SK-N-SH (cell line): Measurements from ENCODE around the gene CYB561D1. TPM values are rescaled to one million over a fixed set of nuclear protein-coding genes. Genes with fewer than 3 reads are reported as not detected.

Source experiments
- CTCF ChIA-PET: fragments of 300-600, 350-600 bp; formaldehyde crosslinking; extraction: SDS; loops from one replicate; lab custom pipeline; 2021; lab: Yijun Ruan, JAX
- POLR2A ChIA-PET: fragments of 350-600 bp; sonication (Branson Sonifier 250); formaldehyde crosslinking; extraction: SDS; loops from one replicate; lab custom pipeline; 2020; ENCODE audit warnings: antibody characterized with exemption, inconsistent platforms; lab: Yijun Ruan, JAX
- DNase-seq: peaks from one replicate; pipeline ENCODE4 v3.0.0; 2012
- H2AFZ ChIP-seq: fragments of 200-600 bp; sonication (generic); 2 replicates; pipeline ENCODE4 v1.8.1; 2016; ENCODE audit warnings: antibody characterized with exemption, mild to moderate bottlenecking, low read depth
- H3F3A ChIP-seq: fragments of 200-600 bp; sonication (generic); replicated peaks from 2 replicates; pipeline ENCODE3; 2016; ENCODE audit warnings: antibody characterized with exemption, mild to moderate bottlenecking; ENCODE audit not compliant: insufficient read depth
- H3K27ac ChIP-seq, 2 experiments: fragments of 200-500 bp in 1 of 2; fragments of 200-600 bp in 1 of 2; sonication (Bioruptor generic) in 1 of 2; sonication (generic), shearing (Covaris generic) in 1 of 2; 2 replicates each; pipeline versions ENCODE4 v1.5.1 to v1.6.1; 2014 to 2016; ENCODE audit warnings: low read depth in 2 of 2, inconsistent platforms in 1 of 2, low read length in 1 of 2, mild to moderate bottlenecking in 1 of 2, mixed read lengths in 1 of 2
- H3K27me3 ChIP-seq: fragments of 200-600 bp; sonication (generic), shearing (Covaris generic); 2 replicates; pipeline ENCODE4 v1.6.1; 2016; ENCODE audit warnings: mixed run types; ENCODE audit not compliant: insufficient read depth
- H3K36me3 ChIP-seq, 2 experiments: fragments of 200-500 bp in 1 of 2; fragments of 200-600 bp in 1 of 2; sonication (Bioruptor generic) in 1 of 2; sonication (generic) in 1 of 2; replicated peaks in 1 of 2; 2 replicates each; pipeline versions ENCODE3 to v1.5.1; 2014 to 2016; ENCODE audit warnings: low read length in 1 of 2, mild to moderate bottlenecking in 1 of 2; ENCODE audit not compliant: insufficient read depth in 2 of 2, control insufficient read depth in 1 of 2
- H3K4me1 ChIP-seq, 2 experiments: fragments of 200-500 bp in 1 of 2; fragments of 200-600 bp in 1 of 2; sonication (Bioruptor generic) in 1 of 2; sonication (generic), shearing (Covaris generic) in 1 of 2; 2 replicates each; pipeline versions ENCODE4 v1.5.1 to v1.6.1; 2014 to 2016; ENCODE audit warnings: low read depth in 1 of 2, low read length in 1 of 2, mixed run types in 1 of 2; ENCODE audit not compliant: insufficient read depth in 2 of 2, control insufficient read depth in 1 of 2
- H3K4me2 ChIP-seq: fragments of 200-600 bp; sonication (generic), shearing (Covaris generic); 2 replicates; pipeline ENCODE4 v1.6.1; 2017; ENCODE audit warnings: mixed run types
- H3K4me3 ChIP-seq, 2 experiments: fragments of 200-500 bp in 1 of 2; fragments of 200-600 bp in 1 of 2; sonication (Bioruptor generic) in 1 of 2; sonication (generic), shearing (Covaris generic) in 1 of 2; 2 replicates each; pipeline versions ENCODE4 v1.5.1 to v1.8.1; 2014 to 2016; ENCODE audit warnings: low read depth in 2 of 2, inconsistent platforms in 1 of 2, low read length in 1 of 2, mild to moderate bottlenecking in 1 of 2, mixed read lengths in 1 of 2, moderate library complexity in 1 of 2
- H3K79me2 ChIP-seq: fragments of 200-600 bp; sonication (generic); 2 replicates; pipeline ENCODE4 v1.8.1; 2017; ENCODE audit warnings: mild to moderate bottlenecking; ENCODE audit not compliant: insufficient read depth
- H3K9ac ChIP-seq: fragments of 200-600 bp; sonication (generic); 2 replicates; pipeline ENCODE4 v1.6.1; 2017; ENCODE audit warnings: mixed run types
- H3K9me2 ChIP-seq: fragments of 200-600 bp; sonication (generic); 2 replicates; pipeline ENCODE4 v1.6.1; 2017; ENCODE audit warnings: mixed run types
- H3K9me3 ChIP-seq: fragments of 200-600 bp; sonication (generic); 2 replicates; pipeline ENCODE4 v1.6.1; 2017; ENCODE audit warnings: mixed run types, mild to moderate bottlenecking, moderate library complexity
- H4K20me1 ChIP-seq: fragments of 200-600 bp; sonication (generic); 2 replicates; pipeline ENCODE4 v1.6.1; 2017; ENCODE audit warnings: mild to moderate bottlenecking, mixed run types; ENCODE audit not compliant: insufficient read depth
- CHD2 ChIP-seq: fragments of 150-350 bp; IDR thresholded peaks from 2 replicates; pipeline ENCODE4 v1.6.1; 2018; ENCODE audit warnings: low read length; ENCODE audit not compliant: partially characterized antibody
- ELF1 ChIP-seq: IDR thresholded peaks from 2 replicates; pipeline ENCODE4 v1.4.0; 2012
- EP300 ChIP-seq, 2 experiments: IDR thresholded peaks; 2 replicates each; pipeline versions ENCODE4 v1.4.0 to v1.6.1; 2012; ENCODE audit warnings: borderline replicate concordance in 1 of 2, low read depth in 1 of 2, low read length in 1 of 2
- EZH2phosphoT487 ChIP-seq: fragments of 200-600 bp; sonication (generic); IDR thresholded peaks from 2 replicates; pipeline ENCODE4 v1.6.1; 2017; ENCODE audit warnings: low read depth, mixed run types, mild to moderate bottlenecking, antibody characterized with exemption, moderate library complexity, borderline replicate concordance
- FOSL2 ChIP-seq: IDR thresholded peaks from 2 replicates; pipeline ENCODE4 v1.4.0; 2012; ENCODE audit warnings: low read depth, mild to moderate bottlenecking, moderate library complexity, borderline replicate concordance
- FOXJ3 ChIP-seq: sonication (generic); formaldehyde crosslinking; IDR thresholded peaks from 2 replicates; pipeline ENCODE4 v1.5.1; 2020; ENCODE audit warnings: mild to moderate bottlenecking, missing genetic modification reagents
- FOXM1 ChIP-seq: IDR thresholded peaks from 2 replicates; pipeline ENCODE4 v1.4.0; 2012; ENCODE audit warnings: low read depth, mild to moderate bottlenecking
- GABPA ChIP-seq: IDR thresholded peaks from 2 replicates; pipeline ENCODE4 v1.4.0; 2012; ENCODE audit warnings: low read depth, mild to moderate bottlenecking
- MXI1 ChIP-seq: IDR thresholded peaks from 2 replicates; pipeline ENCODE4 v1.6.1; 2012; ENCODE audit warnings: mild to moderate bottlenecking, low read depth, low read length, improper control_type of control experiment
- NRF1 ChIP-seq: IDR thresholded peaks from 2 replicates; pipeline ENCODE4 v1.6.1; 2012; ENCODE audit warnings: low read depth, mild to moderate bottlenecking, low read length
- POLR2AphosphoS5 ChIP-seq: IDR thresholded peaks from 2 replicates; pipeline ENCODE4 v1.6.1; 2012; ENCODE audit warnings: low read depth, low read length
- RCOR1 ChIP-seq: fragments of 150-350 bp; IDR thresholded peaks from 2 replicates; pipeline ENCODE4 v1.6.1; 2017; ENCODE audit warnings: antibody characterized with exemption, low read length
- RFX5 ChIP-seq: IDR thresholded peaks from 2 replicates; pipeline ENCODE4 v1.6.1; 2012; ENCODE audit warnings: mild to moderate bottlenecking, improper control_type of control experiment, low read length
- RXRA ChIP-seq: IDR thresholded peaks from 2 replicates; pipeline ENCODE4 v1.4.0; 2012; ENCODE audit warnings: low read depth, mild to moderate bottlenecking, borderline replicate concordance
- SIN3A ChIP-seq: IDR thresholded peaks from 2 replicates; pipeline ENCODE4 v1.6.1; 2012; ENCODE audit warnings: low read depth, mild to moderate bottlenecking, low read length, moderate library complexity, borderline replicate concordance
- SMC3 ChIP-seq: IDR thresholded peaks from 2 replicates; pipeline ENCODE4 v1.6.1; 2012; ENCODE audit warnings: low read depth, low read length, improper control_type of control experiment
- TAF1 ChIP-seq: IDR thresholded peaks from 2 replicates; pipeline ENCODE4 v1.6.1; 2012; ENCODE audit warnings: low read depth, mild to moderate bottlenecking, low read length, moderate library complexity, borderline replicate concordance
- TEAD4 ChIP-seq: IDR thresholded peaks from 2 replicates; pipeline ENCODE4 v1.4.0; 2012; ENCODE audit warnings: mild to moderate bottlenecking, borderline replicate concordance; ENCODE audit not compliant: insufficient read depth
- YY1 ChIP-seq: IDR thresholded peaks from 2 replicates; pipeline ENCODE4 v1.4.0; 2012; ENCODE audit warnings: low read depth, mild to moderate bottlenecking
- WGBS: methylation state at CpG from one replicate; pipeline ENCODE4 v1.1.6; 2017; ENCODE audit warnings: low lambda C conversion rate; 5-methylcytosine and 5-hydroxymethylcytosine counted together
- polyA plus RNA-seq, 3 experiments: library from polyadenylated mRNA; depleted of rRNA; stranded (reverse); fragments of >200 nt; gene quantifications; 2 replicates each; pipeline ENCODE4 v1.2.3, GENCODE V29; 2012
- TF ChIP-seq, protein P1 (sequence below): fragments of 200-600 bp; sonication (generic); IDR thresholded peaks from 2 replicates; pipeline ENCODE4 v1.6.1; 2017; ENCODE audit warnings: antibody characterized with exemption, mild to moderate bottlenecking, moderate library complexity
- TF ChIP-seq, protein P2 (sequence below): fragments of 150-350 bp; IDR thresholded peaks from 2 replicates; pipeline ENCODE4 v1.6.1; 2017; ENCODE audit warnings: antibody characterized with exemption, low read length, low read depth, borderline replicate concordance

Gene CYB561D1
- polyA plus RNA-seq, 1 of the 3 experiments (the other 2 are of a cell fraction) = 5.4 TPM

DNA sequence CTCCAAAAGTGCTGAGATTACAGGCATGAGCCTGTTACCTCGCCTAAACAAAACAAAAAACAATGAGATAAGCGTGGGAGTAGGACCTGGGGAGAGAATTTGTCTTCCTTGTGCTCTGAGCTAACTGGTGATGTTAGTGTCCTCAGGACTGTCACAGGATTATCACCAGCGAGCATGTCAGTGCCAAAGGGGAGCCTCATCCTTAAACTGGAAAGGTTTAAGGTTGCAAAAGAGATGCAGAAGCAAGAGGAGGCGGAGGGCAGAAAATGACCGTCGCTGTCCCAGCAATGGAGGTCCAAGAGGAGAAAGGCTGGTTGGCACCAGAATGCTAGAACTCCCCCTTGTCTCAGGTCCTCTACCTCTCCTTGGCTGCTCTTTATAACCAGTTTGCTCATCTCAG, 23.6 kb upstream of the CYB561D1 start:
- H3K4me2 ChIP-seq = no peak overlapping the region
- no peaks in the 10 kb centered on the region for H3K79me2 ChIP-seq
- no peak overlapping the region for H2AFZ ChIP-seq
- no peaks in the 10 kb centered on the region for H3K9me2 ChIP-seq
- DNase-seq = no peak
- H3K27me3 ChIP-seq = peaks cover 95% of the 10 kb centered on the region
- H3F3A ChIP-seq = no peaks in the 10 kb centered on the region
- no peak overlapping the region for H3K27ac ChIP-seq
- H3K9ac ChIP-seq = no peak overlapping the region
- no peaks in the 10 kb centered on the region for H4K20me1 ChIP-seq
- 41% methylated on average over 6 of the region's 6 CpGs for WGBS
- H3K36me3 ChIP-seq = no peaks in the 10 kb centered on the region
- TF ChIP-seq RXRA (no peak), NRF1 (no peak), RCOR1 (no peak), SIN3A (no peak), TEAD4 (no peak), FOXM1 (no peak), CHD2 (no peak), TAF1 (no peak), YY1 (no peak), FOSL2 (no peak), GABPA (no peak), SMC3 (no peak)
- TF ChIP-seq, protein P1, sequence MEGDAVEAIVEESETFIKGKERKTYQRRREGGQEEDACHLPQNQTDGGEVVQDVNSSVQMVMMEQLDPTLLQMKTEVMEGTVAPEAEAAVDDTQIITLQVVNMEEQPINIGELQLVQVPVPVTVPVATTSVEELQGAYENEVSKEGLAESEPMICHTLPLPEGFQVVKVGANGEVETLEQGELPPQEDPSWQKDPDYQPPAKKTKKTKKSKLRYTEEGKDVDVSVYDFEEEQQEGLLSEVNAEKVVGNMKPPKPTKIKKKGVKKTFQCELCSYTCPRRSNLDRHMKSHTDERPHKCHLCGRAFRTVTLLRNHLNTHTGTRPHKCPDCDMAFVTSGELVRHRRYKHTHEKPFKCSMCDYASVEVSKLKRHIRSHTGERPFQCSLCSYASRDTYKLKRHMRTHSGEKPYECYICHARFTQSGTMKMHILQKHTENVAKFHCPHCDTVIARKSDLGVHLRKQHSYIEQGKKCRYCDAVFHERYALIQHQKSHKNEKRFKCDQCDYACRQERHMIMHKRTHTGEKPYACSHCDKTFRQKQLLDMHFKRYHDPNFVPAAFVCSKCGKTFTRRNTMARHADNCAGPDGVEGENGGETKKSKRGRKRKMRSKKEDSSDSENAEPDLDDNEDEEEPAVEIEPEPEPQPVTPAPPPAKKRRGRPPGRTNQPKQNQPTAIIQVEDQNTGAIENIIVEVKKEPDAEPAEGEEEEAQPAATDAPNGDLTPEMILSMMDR = no peak
- TF ChIP-seq, all 33 proteins: peak for 0
- POLR2A ChIA-PET = no interaction called here
- Histone ChIP-seq H3K9me3 (no peaks in the 10 kb centered on the region), H3K4me1 (no peaks in the 10 kb centered on the region; a peak in 1 of 4 replicates), H3K4me3 (no peak overlapping the region)
- CTCF ChIA-PET = interaction anchor here (0.7 to 2.8 kb wide), 4 partner anchors 12 to 62 kb away, joined by 3 to 12 read pairs (median 4); no protein-coding TSS in a partner anchor

DNA sequence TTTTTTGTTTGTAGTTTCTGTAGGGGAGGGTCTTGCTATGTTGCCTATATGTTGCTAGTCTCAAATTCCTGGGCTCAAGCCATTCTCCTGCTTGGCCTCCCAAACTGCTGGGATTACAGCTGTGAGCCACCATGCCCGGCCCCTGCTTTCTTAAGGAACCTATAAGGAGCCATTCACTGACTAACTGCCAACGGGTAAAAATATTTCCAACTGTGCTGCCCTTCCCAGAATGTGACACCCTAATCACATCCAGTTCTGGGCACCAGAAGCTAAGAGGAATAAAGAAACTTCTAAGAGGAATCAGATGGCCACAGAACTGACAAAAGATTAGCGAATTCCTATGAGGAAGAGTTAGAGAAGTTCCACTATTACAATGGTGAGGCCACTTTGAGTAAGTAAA, 21.1 kb upstream of the CYB561D1 start:
- CTCF ChIA-PET = interaction anchor here (0.5 to 1.6 kb wide), 4 partner anchors 10 to 60 kb away, joined by 3 to 6 read pairs (median 4); partner anchors contain the start of gene ATXN7L2
- no peaks in the 10 kb centered on the region for H4K20me1 ChIP-seq
- no peaks in the 10 kb centered on the region; a peak in 1 of 4 replicates for H3K4me1 ChIP-seq
- no peaks in the 10 kb centered on the region for H3K79me2 ChIP-seq
- no peak overlapping the region for H3K27ac ChIP-seq
- no peaks in the 10 kb centered on the region for H3K9me2 ChIP-seq
- no peaks in the 10 kb centered on the region for H3K36me3 ChIP-seq
- POLR2A ChIA-PET = no interaction called here
- H2AFZ ChIP-seq = no peak overlapping the region
- H3K27me3 ChIP-seq = peaks cover 94% of the 10 kb centered on the region
- no peak overlapping the region for H3K4me2 ChIP-seq
- H3K4me3 ChIP-seq = no peak overlapping the region
- H3K9ac ChIP-seq = no peak overlapping the region
- H3F3A ChIP-seq = no peaks in the 10 kb centered on the region
- H3K9me3 ChIP-seq = no peaks in the 10 kb centered on the region
- DNase-seq = no peak
- WGBS = 19% methylated on average over 3 of the region's 3 CpGs
- TF ChIP-seq, protein P1 = no peak
- TF ChIP-seq ELF1 = no peak
- no peak for TF ChIP-seq SIN3A
- no peak for TF ChIP-seq MXI1
- TF ChIP-seq POLR2AphosphoS5 = no peak
- no peak for TF ChIP-seq FOSL2
- TF ChIP-seq TEAD4 = no peak
- TF ChIP-seq FOXM1 = no peak
- TF ChIP-seq, protein P2, sequence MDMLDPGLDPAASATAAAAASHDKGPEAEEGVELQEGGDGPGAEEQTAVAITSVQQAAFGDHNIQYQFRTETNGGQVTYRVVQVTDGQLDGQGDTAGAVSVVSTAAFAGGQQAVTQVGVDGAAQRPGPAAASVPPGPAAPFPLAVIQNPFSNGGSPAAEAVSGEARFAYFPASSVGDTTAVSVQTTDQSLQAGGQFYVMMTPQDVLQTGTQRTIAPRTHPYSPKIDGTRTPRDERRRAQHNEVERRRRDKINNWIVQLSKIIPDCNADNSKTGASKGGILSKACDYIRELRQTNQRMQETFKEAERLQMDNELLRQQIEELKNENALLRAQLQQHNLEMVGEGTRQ = no peak
- TF ChIP-seq EZH2phosphoT487 = no peak
- TF ChIP-seq FOXJ3 (CRISPR knock-in tag) = no peak
- no peak for TF ChIP-seq NRF1
- no peak for TF ChIP-seq RFX5
- TF ChIP-seq EP300 (IDR thresholded peaks at IDR 0.05; ENCODE audit: borderline replicate concordance in 1 of 2, low read depth in 1 of 2, low read length in 1 of 2) = no peak
